Body of pancreas (tissue), 4 donors: ENCODE data around the gene RANGAP1.

ENCODE experiments used
- CTCF ChIP-seq, 7 experiments: fragments of 450-650 bp in 4 of 7; fragments of 200-600 bp in 3 of 7; sonication (generic) in 3 of 7; IDR thresholded peaks; one replicate each; pipeline ENCODE4 v1.5.1; 2016 to 2019; ENCODE audit warnings: antibody characterized with exemption in 7 of 7
- POLR2A ChIP-seq, 3 donors: fragments of 450-650 bp; IDR thresholded peaks; one replicate each; pipeline ENCODE4 v1.6.1; 2016; ENCODE audit warnings: antibody characterized with exemption in 3 of 3, mild to moderate bottlenecking in 2 of 3

- TF ChIP-seq CTCF (IDR thresholded peaks at IDR 0.05): no peak
- TF ChIP-seq POLR2A (IDR thresholded peaks at IDR 0.05): no peak
These were observed 5.9 kb downstream of the RANGAP1 start for GRCh38 chr22:41280065-41280464.
